Measurements from ENCODE around the gene ECM2. TPM values are rescaled to one million over a fixed set of nuclear protein-coding genes. Genes with fewer than 3 reads are reported as not detected.

The ECM2 gene
- total and polyA plus RNA-seq, 2 experiments from 2014 or later: 2.4 to 4.5 TPM

DNA sequence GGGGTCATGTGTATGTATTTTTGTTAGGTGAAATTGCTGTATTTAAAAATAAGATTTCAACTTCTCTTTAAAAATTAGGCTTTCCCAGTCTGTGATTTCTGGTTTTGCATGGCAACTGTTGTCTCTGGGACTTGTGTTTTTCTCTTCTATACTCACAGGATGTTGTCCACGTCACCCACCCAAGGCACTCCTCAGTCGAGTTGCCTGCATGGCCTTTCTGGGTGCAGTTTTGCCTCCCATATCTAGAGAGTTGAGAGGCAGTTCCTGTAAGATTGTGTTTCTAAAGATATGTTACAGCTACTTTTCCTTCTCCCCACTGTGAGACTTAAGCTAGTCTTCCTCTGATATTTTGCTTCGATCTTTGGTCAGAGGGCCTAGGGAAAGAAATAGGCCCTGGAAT lies 51.2 kb downstream of the ECM2 start:
- no peaks in the 10 kb centered on the region for H3K36me3 ChIP-seq (ENCODE audit: low read depth)
- no peak overlapping the region for H3K27ac ChIP-seq
- no peaks in the 10 kb centered on the region for H3K79me2 ChIP-seq (ENCODE audit: insufficient read depth)
- no peaks in the 10 kb centered on the region for H3K9me3 ChIP-seq (ENCODE audit: low read depth)
- H3K9ac ChIP-seq: no peak overlapping the region
- TF ChIP-seq EZH2phosphoT487 (IDR thresholded peaks at IDR 0.05; ENCODE audit: insufficient read depth, low read depth) (no peak), EZH2 (IDR thresholded peaks at IDR 0.05; ENCODE audit: insufficient read depth, poor library complexity, severe bottlenecking) (no peak)
- DNase-seq: no peak
- H3F3A ChIP-seq (ENCODE audit: insufficient read depth): peaks cover 36% of the 10 kb centered on the region
- in situ Hi-C loops (cut with MboI): no loop called here
- peaks cover 55% of the 10 kb centered on the region for H3K4me1 ChIP-seq (ENCODE audit: insufficient read depth)
- no peak overlapping the region for H3K4me2 ChIP-seq (ENCODE audit: unreplicated experiment)
- no peaks in the 10 kb centered on the region for H3K9me2 ChIP-seq (ENCODE audit: insufficient read depth)
- no peaks in the 10 kb centered on the region for H3K27me3 ChIP-seq (replicated peaks; ENCODE audit: insufficient read depth)
- no peak overlapping the region for H2AFZ ChIP-seq
- H3K4me3 ChIP-seq: no peak overlapping the region
- WGBS, 2 experiments (ENCODE audit: low coverage in 1 of 2, low lambda C conversion rate in 2 of 2, missing lambda C conversion rate in 2 of 2): 97 to 98% methylated on average over 3 of the region's 3 CpGs
- no peaks in the 10 kb centered on the region for H4K20me1 ChIP-seq (ENCODE audit: insufficient read depth)

DNA sequence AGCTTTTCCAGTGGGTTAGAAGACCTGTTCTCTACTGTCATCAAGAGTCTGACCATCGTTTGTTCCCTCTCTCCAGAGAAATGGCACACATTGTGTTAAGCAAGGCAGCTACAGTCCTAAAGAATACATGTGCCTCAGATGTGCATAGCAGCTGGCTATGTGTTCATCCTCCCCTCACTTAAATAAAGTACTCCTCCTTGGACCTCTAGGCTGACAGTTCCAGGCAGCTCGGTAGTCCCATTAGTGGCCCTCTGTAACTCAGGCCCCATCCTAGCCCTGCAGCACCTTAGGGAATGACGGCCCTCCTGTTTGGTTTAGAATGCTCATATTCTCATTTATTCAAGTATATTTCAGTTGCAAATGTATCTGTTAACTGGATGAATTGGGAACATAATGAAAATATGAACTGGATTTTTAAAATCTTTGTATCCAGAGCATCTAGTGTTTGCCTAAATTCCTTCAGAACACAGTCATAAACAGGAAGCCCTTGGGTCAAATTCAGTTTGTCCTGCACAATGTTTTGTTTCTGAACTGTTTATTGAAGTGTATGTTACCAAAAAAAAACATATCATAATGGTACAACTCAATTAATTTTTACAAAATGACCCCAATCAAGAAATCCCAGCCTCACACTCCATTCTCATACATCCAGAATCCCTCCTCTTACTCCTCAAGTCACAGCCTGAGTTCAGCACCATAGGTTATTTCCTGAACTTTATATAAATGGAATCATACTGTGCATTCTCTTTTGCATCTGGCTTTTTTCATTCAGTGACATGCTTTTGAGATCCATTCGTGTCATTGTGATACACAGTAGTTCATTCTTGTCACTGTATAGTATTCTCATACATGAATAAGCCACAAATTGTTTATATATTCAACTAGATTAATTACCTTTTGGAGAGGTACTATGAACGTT lies 51.9 kb downstream of the ECM2 start:
- H3K27ac ChIP-seq: no peak overlapping the region
- peaks cover 48% of the 10 kb centered on the region for H3K4me1 ChIP-seq (ENCODE audit: insufficient read depth)
- in situ Hi-C loops (cut with MboI): no loop called here
- H3K9ac ChIP-seq: no peak overlapping the region
- no peaks in the 10 kb centered on the region for H3K9me2 ChIP-seq (ENCODE audit: insufficient read depth)
- no peaks in the 10 kb centered on the region for H4K20me1 ChIP-seq (ENCODE audit: insufficient read depth)
- DNase-seq: peak; percentile 44
- no peaks in the 10 kb centered on the region for H3K79me2 ChIP-seq (ENCODE audit: insufficient read depth)
- H3K4me2 ChIP-seq (ENCODE audit: unreplicated experiment): no peak overlapping the region
- H3K36me3 ChIP-seq (ENCODE audit: low read depth): no peaks in the 10 kb centered on the region
- peak overlapping the region; percentile 52 for H2AFZ ChIP-seq
- no peaks in the 10 kb centered on the region for H3K9me3 ChIP-seq (ENCODE audit: low read depth)
- H3K27me3 ChIP-seq (replicated peaks; ENCODE audit: insufficient read depth): no peaks in the 10 kb centered on the region
- TF ChIP-seq EZH2phosphoT487 (IDR thresholded peaks at IDR 0.05; ENCODE audit: insufficient read depth, low read depth) (no peak), EZH2 (IDR thresholded peaks at IDR 0.05; ENCODE audit: insufficient read depth, poor library complexity, severe bottlenecking) (no peak)
- peaks cover 30% of the 10 kb centered on the region for H3F3A ChIP-seq (ENCODE audit: insufficient read depth)
- 83 to 85% methylated on average over 5 of the region's 5 CpGs for WGBS, 2 experiments (ENCODE audit: low coverage in 1 of 2, low lambda C conversion rate in 2 of 2, missing lambda C conversion rate in 2 of 2)
- no peak overlapping the region for H3K4me3 ChIP-seq

DNA sequence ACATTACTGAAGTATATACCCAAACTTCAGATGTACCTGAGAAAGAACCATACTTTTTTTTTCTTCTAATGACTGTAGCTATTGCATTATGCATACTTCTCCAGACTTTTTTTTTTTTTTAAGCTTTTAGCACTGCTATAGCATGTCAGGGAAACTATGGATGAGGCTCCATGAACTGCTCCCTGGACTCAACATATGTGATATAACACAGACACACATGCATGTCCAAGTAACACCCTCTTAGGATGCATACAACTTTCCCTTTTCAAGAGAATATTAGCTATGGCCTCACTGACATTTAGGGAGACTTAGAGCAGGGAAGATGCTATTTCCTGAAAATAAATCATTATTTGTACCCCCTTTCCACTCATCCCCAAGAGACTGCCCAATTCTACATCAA lies 53.0 kb downstream of the ECM2 start:
- H3K27ac ChIP-seq: 0 out of 2 replicates have a peak overlapping the region, but pooled peaks have one; percentile 21
- no peaks in the 10 kb centered on the region for H3K79me2 ChIP-seq (ENCODE audit: insufficient read depth)
- H2AFZ ChIP-seq: no peak overlapping the region
- no peaks in the 10 kb centered on the region for H3K36me3 ChIP-seq (ENCODE audit: low read depth)
- in situ Hi-C loops (cut with MboI): no loop called here
- H3K4me3 ChIP-seq: no peak overlapping the region
- peaks cover 28% of the 10 kb centered on the region for H3F3A ChIP-seq (ENCODE audit: insufficient read depth)
- TF ChIP-seq EZH2phosphoT487 (IDR thresholded peaks at IDR 0.05; ENCODE audit: insufficient read depth, low read depth) (no peak), EZH2 (IDR thresholded peaks at IDR 0.05; ENCODE audit: insufficient read depth, poor library complexity, severe bottlenecking) (no peak)
- no peaks in the 10 kb centered on the region for H3K9me3 ChIP-seq (ENCODE audit: low read depth)
- H3K4me1 ChIP-seq (ENCODE audit: insufficient read depth): peaks cover 46% of the 10 kb centered on the region
- H3K27me3 ChIP-seq (replicated peaks; ENCODE audit: insufficient read depth): no peaks in the 10 kb centered on the region
- H3K9me2 ChIP-seq (ENCODE audit: insufficient read depth): no peaks in the 10 kb centered on the region
- peak overlapping the region; percentile 63 for H3K4me2 ChIP-seq (ENCODE audit: unreplicated experiment)
- H4K20me1 ChIP-seq (ENCODE audit: insufficient read depth): no peaks in the 10 kb centered on the region
- no peak for DNase-seq
- H3K9ac ChIP-seq: no peak overlapping the region

DNA sequence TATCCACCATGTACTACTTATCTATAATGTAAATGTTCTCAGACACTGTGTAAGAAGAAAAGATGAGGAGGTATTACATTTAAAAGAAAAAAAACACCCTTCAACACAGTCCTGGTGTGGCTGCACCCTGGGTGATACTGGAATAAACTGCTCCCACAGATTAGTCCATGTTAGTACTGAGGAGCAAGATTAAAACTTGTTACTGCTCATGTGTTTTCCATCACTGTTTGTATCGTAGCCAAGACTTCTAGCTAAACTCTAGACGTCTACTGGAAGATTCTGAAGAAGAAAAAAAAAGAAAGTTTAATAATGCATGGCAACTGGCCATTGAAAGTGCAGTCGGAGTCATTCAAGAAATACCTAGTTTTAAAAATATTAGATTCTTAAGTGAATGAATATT lies 53.5 kb downstream of the ECM2 start, which contains the start of gene ASPN:
TSS of gene ASPN (minus strand) at position 178 of the 400 bp plus-strand sequence.
- in situ Hi-C loops (cut with MboI): no loop called here
- Histone ChIP-seq H3K4me1 (ENCODE audit: insufficient read depth) (peaks cover 46% of the 10 kb centered on the region), H3K36me3 (ENCODE audit: low read depth) (no peaks in the 10 kb centered on the region), H3K79me2 (ENCODE audit: insufficient read depth) (no peaks in the 10 kb centered on the region), H3K4me2 (ENCODE audit: unreplicated experiment) (peak within 1 kb of the TSS; percentile 63), H4K20me1 (ENCODE audit: insufficient read depth) (no peaks in the 10 kb centered on the region), H3K27me3 (replicated peaks; ENCODE audit: insufficient read depth) (no peaks in the 10 kb centered on the region), H2AFZ (peak within 1 kb of the TSS; percentile 37; the same call in 1 of the 2 replicates), H3K27ac (peak within 1 kb of the TSS; percentile 34), H3F3A (ENCODE audit: insufficient read depth) (peaks cover 28% of the 10 kb centered on the region), H3K9me2 (ENCODE audit: insufficient read depth) (no peaks in the 10 kb centered on the region), H3K9me3 (ENCODE audit: low read depth) (no peaks in the 10 kb centered on the region), H3K4me3 (peak within 1 kb of the TSS; percentile 33; the same call in 1 of the 2 replicates), H3K9ac (0 out of 2 replicates have a peak within 1 kb of the TSS, but pooled peaks have one; percentile 5)
- TF ChIP-seq EZH2phosphoT487 (IDR thresholded peaks at IDR 0.05; ENCODE audit: insufficient read depth, low read depth) (no peak), EZH2 (IDR thresholded peaks at IDR 0.05; ENCODE audit: insufficient read depth, poor library complexity, severe bottlenecking) (no peak)
- 13 to 15% methylated on average over 3 of the region's 3 CpGs for WGBS, 2 experiments (ENCODE audit: low coverage in 1 of 2, low lambda C conversion rate in 2 of 2, missing lambda C conversion rate in 2 of 2)
- peak; percentile 77 for DNase-seq

All from GM23248 (cell line).